GM10248 (cell line): ENCODE measurements around the gene ITGB3.

Source experiments
- CTCF ChIA-PET: fragments of 300-600 bp; sonication (Branson Sonifier 250); formaldehyde crosslinking; extraction: SDS; loops from one replicate; lab custom pipeline; 2021; ENCODE audit warnings: antibody characterized with exemption; lab: Yijun Ruan, JAX
- POLR2A ChIA-PET: fragments of 350-650 bp; sonication (Branson Sonifier 250); formaldehyde crosslinking; extraction: SDS; loops from one replicate; lab custom pipeline; 2020; ENCODE audit warnings: antibody characterized with exemption; lab: Yijun Ruan, JAX
- DNase-seq: peaks from one replicate; pipeline ENCODE4 v3.0.0; 2012; ENCODE audit errors: extremely low spot score
- CTCF ChIP-seq: IDR thresholded peaks from 2 replicates; pipeline ENCODE4 v1.5.1; 2012; ENCODE audit warnings: mild to moderate bottlenecking, low read depth; ENCODE audit errors: extremely low read depth, missing control alignments, control extremely low read depth

Gene ITGB3

GRCh38 chr17:47235506-47235905 is 18.1 kb upstream of the ITGB3 start:
- POLR2A ChIA-PET = no interaction called here
- TF ChIP-seq CTCF = no peak
- CTCF ChIA-PET = interaction anchor here (1.5 to 5.1 kb wide), 3 partner anchors 14 to 81 kb away, joined by 3 to 27 read pairs (median 6); no protein-coding TSS in a partner anchor
- DNase-seq = no peak

- DNase-seq = no peak
- TF ChIP-seq CTCF = no peak
- ChIA-PET CTCF (interaction anchor here (1.5 to 5.1 kb wide), 3 partner anchors 14 to 80 kb away, joined by 3 to 27 read pairs (median 6); no protein-coding TSS in a partner anchor), POLR2A (no interaction called here)
Measured at GRCh38 chr17:47235923-47236322, 17.7 kb upstream of the ITGB3 start.

DNA sequence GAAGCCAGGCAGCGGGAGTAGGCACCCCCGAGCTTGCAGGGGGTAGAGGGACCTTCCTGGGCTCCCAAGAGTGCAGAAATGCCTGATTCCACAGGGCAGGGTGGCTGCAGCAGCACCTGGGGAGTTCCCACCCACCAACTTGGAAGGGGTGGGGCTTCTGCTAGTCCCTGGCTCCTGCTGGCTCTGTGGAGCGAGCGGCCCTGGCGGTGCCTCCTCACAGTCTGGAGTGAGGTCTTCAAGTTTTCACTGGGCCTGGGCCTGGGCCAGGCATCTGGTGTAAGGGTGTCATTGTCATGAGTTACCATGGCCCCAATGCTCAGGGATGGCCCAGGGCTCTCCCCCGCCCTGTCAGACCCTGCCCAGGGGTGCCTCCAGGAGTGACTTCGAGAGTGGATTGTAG is 15.8 kb upstream of the ITGB3 start:
- no peak for TF ChIP-seq CTCF
- no peak for DNase-seq
- ChIA-PET CTCF (interaction anchor here (1.2 to 1.4 kb wide), 2 partner anchors 7 to 378 kb away, joined by 3 read pairs; no protein-coding TSS in a partner anchor), POLR2A (no interaction called here)

DNA sequence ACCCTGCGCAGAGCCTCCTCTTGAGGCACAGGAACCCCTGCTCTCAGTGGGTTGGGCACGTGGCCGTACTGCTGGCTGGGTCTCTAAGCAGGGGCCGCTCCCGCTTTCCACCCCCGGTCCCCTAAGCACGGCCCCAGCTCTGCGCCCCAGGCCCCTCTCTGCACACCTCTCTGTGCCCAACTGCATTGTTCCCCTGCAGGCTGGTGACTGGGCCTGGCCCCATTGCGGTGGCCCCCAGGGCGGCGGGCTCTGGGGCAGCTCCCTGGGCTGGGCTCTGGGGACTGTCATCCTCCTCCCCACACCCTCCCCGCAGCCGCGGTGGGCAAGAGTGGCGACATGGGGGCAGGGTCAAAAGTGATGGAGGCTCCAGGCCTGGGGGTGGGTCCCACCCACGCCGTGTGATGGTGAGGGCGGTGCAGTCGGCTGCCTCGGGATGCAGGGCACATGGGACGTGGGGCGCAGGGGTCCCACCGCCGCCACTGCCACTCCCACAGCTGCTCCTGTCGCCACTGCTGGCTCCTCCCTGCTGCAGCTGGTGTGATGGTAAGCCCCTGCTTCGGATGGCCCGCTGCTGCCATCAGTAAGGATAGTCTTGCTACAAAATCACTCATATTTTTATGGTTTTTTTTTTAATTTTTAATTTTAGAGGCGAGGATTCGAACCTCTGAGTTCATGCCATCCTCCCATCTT is 15.2 kb upstream of the ITGB3 start:
- ChIA-PET POLR2A (no interaction called here), CTCF (interaction anchor here (1.2 kb wide), 1 partner anchor 8 kb away, joined by 3 read pairs; no protein-coding TSS in a partner anchor)
- no peak for DNase-seq
- TF ChIP-seq CTCF = no peak

GRCh38 chr17:47239619-47239966 is 14.0 kb upstream of the ITGB3 start:
- DNase-seq = no peak
- CTCF ChIA-PET = interaction anchor here (1.8 to 3.5 kb wide), 2 partner anchors 10 to 36 kb away, joined by 4 to 29 read pairs; no protein-coding TSS in a partner anchor
- POLR2A ChIA-PET = no interaction called here
- no peak for TF ChIP-seq CTCF

GRCh38 chr17:47239967-47240651 is 13.5 kb upstream of the ITGB3 start:
- ChIA-PET POLR2A (no interaction called here), CTCF (interaction anchor here (1.5 to 3.5 kb wide), 4 partner anchors 10 to 35 kb away, joined by 3 to 29 read pairs (median 4); no protein-coding TSS in a partner anchor)
- no peak for DNase-seq
- TF ChIP-seq CTCF = no peak
